H1 (cell line): ENCODE measurements around the gene RPTOR. TPM values are rescaled to one million over a fixed set of nuclear protein-coding genes. Genes with fewer than 3 reads are reported as not detected.

ENCODE experiments used
- CHD1 ChIP-seq: IDR thresholded peaks from 2 replicates; pipeline ENCODE4 v1.6.1; 2012; ENCODE audit warnings: low read depth, low read length, improper control_type of control experiment
- CHD7 ChIP-seq: fragments of 300-600 bp; sonication (generic); IDR thresholded peaks from 2 replicates; pipeline ENCODE4 v1.7.1; 2012; ENCODE audit warnings: low read length, moderate library complexity, mild to moderate bottlenecking, inconsistent platforms; ENCODE audit not compliant: insufficient replicate concordance
- MAFK ChIP-seq: IDR thresholded peaks from 2 replicates; pipeline ENCODE4 v1.6.1; 2012; ENCODE audit warnings: low read depth, mild to moderate bottlenecking, improper control_type of control experiment, low read length
- RXRA ChIP-seq: IDR thresholded peaks from 2 replicates; pipeline ENCODE4 v1.6.1; 2011; ENCODE audit warnings: low read depth, mild to moderate bottlenecking, low read length, moderate library complexity; ENCODE audit not compliant: insufficient read depth
- SP1 ChIP-seq: IDR thresholded peaks from 2 replicates; pipeline ENCODE4 v1.6.1; 2011; ENCODE audit warnings: low read depth, low read length
- polyA plus RNA-seq, 7 experiments: library from polyadenylated mRNA; depleted of rRNA in 3 of 7; stranded (reverse) in 5 of 7; unstranded in 2 of 7; fragments of >200 nt in 5 of 7; fragments of 200-250 nt in 2 of 7; gene quantifications; 1 replicate in 5 of 7; 2 replicates in 1 of 7; 4 replicates in 1 of 7; pipeline versions ENCODE4 v1.2.1 to v1.2.3, GENCODE V29; 2011 to 2013; ENCODE audit warnings: missing spikeins in 2 of 7, mixed read lengths in 2 of 7
- total RNA-seq: library from RNA; stranded (reverse); fragmentation: NEBNext Ultra II Directional; extraction: Animal tissue kit (Norgen Biotek cat#: 25700); gene quantifications from 2 replicates; pipeline ENCODE4 v1.2.1, GENCODE V29; 2021

The RPTOR gene
- total and polyA plus RNA-seq, 2 of the 8 experiments (the other 6 are each of a cell fraction or from before 2014, with no cell fraction given) = 6.9 to 28.7 TPM

- TF ChIP-seq CHD7 = no peak
- no peak for TF ChIP-seq CHD1
- no peak for TF ChIP-seq RXRA
- no peak for TF ChIP-seq SP1
- no peak for TF ChIP-seq MAFK
Measured at GRCh38 chr17:80805032-80805751, 260.6 kb downstream of the RPTOR start (continued).
